NK-92 (cell line): ENCODE data around the gene UPK1A.

Experiments
- DNase-seq: peaks from one replicate; lab custom pipeline; 2025; ENCODE audit not compliant: unreplicated experiment; lab: John Stamatoyannopoulos, UW

The UPK1A gene

DNA sequence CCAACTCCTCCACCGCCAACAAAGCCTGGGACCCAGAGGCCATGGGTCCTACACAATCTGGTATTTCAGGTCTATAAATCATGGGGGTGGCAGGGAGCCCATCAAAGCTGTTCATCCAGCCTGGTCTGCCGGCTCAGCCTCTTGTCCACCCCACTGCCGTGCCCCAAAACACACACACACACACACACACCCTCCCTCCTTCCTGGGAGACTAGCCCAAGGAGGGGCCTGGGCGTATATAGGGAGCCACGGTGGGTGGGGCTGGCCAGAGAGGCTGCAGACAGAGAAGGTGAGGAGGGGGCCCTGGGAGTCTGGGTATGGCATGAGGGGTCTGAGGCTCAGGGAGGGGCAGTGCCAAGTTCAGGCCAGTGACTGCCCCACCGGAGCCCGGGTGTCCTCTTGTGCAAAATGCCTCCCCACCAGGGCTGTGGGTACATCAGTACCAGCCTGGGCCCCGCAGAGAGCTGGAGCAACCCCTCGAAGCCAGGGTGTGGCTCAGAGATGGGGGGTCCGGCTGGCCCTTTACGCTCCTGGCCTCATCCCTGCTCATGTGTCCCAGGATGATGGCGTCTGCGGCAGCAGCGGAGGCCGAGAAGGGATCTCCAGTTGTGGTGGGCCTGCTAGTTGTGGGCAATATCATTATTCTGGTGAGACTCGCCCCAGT, at the start of gene UPK1A:
Gene UPK1A (plus strand): TSS at position 267 of the 663 bp plus-strand sequence. CDS start 296 bp downstream, at position 563.
- DNase-seq = no peak

DNA sequence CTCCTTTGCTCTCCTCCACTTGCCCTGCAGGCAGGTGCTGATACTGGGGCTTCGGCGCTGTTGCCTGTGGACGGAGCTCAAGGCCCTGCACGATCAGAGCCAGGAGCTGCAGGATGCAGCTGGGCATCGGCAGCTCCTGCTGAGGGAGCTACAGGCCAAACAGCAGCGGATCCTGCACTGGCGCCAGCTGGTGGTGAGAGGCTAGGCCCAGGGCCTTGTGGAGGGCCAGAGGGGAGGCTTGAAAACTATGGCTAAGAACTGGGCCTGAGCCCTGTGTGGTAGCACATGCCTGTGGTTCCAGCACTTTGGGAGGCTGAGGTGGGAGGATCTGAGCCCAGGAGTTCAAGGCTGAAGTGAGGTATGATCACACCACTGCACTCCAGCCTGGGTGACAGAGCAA, 47.5 kb upstream of the UPK1A start:
- no peak for DNase-seq

DNA sequence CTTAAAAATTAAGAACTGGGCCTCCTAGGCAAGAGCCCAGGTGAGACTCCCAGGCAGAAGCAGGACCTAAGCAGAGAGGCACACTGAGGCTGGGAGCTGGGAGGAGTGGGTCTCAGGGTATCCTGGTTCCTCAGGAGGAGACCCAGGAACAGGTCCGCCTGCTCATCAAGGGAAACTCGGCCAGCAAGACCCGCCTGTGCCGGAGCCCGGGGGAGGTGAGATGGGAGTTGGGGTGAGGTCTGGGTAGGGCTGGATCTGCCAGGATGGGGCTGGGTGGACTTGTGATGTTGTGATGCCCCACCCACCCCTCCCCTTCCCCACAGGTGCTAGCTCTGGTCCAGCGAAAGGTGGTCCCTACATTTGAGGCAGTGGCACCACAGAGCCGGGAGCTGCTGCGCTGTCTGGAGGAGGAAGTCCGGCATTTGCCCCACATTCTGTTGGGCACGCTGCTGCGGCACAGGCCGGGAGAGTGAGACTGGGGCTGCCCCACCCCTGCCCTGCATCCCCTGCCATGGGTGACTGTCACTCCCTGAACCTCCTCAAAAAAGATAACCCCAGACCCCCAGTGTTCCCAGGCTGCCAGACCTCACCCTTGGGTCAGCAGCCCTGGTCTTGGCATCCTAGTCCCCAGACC, 46.9 kb upstream of the UPK1A start:
- no peak for DNase-seq

DNA sequence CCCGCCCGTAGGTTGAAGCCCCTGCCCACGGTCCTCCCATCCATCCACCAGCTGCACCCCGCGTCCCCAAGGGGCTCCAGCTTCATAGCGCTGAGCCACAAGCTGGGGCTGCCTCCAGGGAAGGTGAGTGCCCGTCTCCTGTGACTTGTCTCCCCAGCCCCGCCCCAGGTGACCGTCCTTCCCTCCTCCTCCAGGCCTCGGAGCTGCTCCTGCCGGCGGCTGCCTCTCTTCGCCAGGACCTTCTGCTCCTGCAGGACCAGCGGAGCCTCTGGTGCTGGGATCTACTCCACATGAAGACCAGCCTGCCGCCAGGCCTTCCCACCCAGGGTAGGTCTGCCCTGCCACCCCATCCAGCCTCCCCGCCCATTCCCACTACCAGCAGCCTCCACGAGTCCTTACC, 46.3 kb upstream of the UPK1A start:
- DNase-seq = no peak

DNA sequence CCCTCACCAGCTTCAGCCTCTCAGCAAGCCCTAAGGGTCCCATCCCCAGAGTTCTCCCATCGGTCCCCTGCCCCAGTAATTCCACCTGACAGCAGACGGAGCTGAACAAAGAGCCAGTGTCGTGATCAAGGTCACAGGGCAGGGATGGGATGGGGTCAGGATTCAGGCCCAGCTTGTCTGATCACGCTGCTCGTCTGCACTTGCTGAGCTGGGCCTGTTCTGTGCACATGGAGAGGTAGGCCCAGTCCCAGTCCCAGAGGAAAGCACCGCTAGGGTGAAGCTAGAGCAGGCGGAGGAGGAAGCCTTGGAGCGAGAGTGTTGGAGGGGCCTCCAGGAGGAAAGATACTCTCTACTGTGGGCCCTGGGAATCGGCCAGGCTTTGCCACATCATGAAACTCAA, 44.6 kb upstream of the UPK1A start:
- no peak for DNase-seq

DNA sequence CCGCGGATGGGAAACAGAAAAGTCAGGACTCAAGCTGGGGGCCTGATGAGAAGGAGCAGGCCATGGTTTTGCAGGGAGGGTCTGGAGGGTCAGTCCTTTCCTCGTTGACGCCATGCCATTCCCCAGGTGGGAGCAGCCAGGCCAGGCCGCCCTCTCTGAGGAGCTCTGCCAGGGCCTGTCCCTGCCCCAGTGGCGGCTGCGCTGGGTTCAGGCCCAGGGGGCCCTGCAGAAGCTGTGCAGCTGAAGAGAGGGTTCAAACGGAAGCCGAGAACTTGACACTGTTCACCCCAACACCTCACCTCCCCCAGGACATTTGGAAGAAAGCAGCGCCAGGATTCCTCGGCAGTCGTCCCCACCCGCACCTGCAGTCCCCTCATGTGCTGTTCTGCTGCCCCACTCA, 43.6 kb upstream of the UPK1A start:
- DNase-seq = no peak

DNA sequence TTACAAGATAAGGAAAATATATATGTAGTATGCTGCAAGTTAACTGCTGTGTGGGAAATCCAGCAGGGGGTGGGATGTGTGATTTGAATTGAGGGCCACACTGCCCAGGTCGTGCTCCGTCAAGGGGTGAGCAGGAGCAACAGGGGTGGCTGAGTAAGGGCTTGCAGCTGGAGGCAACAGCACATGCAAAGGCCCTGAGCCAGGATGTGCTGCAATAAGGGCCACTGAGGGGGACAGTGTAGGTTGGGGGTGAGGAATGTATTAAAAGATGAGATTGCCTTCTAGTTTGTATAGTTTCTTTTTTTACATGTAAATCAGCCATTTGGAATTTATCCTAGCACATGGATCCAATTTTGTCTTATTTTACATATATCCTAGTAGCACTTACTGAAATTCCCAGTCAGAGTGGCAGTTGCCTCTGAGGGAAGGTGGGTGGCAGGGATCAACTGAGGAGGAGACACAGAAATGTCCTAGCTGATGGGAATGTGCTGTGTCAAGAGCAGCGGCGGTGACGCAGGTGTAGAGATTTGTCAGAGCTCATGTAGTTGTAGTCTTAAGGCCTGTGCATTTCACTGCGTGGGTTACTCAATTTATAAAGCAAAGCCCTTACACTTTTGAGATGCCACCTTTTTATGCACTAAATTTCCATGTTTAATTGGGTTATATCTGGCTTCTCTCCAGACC, 42.8 kb upstream of the UPK1A start:
- no peak for DNase-seq

DNA sequence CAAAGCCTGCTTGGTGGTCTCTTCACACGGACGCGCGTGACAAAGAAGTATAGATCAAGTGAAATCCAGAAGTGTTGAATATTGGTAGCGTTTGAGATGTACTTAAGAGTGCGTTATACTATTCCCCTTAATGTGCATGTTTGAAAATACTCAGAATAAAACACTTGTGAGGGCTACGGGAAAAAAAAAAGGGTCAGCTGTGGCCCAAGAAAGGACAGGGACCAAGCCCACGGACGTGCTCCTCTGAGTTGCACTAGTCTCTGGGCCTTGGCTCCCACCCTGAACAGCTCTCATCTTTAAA, 38.1 kb upstream of the UPK1A start:
- no peak for DNase-seq

DNA sequence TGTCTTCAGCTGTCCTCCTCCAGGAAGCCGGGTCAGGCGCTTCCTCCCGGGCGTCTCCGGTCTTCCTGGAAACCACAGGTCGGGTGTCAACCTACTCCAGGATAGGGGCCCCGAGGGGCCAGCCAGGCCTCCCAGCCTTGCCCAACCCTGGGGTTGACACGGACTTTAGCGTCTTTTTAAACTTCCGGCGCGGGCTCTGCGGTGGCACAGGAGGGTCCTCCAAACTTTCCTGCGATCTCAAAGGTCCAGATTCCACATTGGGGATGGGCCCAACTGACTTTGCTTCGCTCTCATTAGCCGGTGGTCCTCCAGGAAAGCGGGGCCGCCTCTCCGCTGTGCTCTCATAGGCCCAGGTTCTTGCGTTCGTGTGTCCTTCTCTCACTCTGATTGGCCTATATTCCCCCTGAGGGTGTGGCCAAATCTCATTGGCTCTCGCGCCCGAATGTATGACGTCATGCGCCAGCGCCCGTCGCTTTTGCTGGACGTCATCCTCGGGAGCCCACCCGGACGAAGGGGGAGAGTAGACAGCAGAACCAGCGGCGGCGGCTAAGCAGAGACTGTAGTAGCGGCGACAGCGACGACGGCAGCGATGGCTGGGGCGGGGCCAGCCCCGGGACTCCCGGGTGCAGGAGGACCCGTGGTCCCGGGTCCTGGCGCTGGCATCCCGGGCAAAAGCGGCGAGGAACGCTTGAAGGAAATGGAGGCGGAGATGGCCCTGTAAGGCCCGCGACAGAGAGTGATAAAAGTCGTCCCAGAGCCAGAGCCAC, 37.6 kb upstream of the UPK1A start, which contains the start of gene RBM42:
Gene RBM42 (plus strand): TSS at position 472 of the 767 bp plus-strand sequence. CDS start 118 bp downstream, at position 590.
- DNase-seq = peak; percentile 82

DNA sequence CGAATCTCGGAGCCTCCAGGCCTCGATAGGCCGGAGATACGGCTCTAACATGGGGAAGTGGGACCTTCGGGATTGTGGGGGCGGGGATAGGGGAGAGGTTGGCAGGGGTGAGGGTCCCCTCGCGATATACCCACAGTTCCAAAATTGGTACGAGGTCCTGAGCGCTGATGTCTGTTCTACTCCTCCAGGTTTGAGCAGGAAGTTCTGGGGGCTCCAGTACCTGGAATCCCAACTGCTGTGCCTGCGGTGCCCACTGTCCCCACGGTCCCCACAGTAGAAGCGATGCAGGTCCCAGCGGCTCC, 37.0 kb upstream of the UPK1A start:
- DNase-seq = no peak

DNA sequence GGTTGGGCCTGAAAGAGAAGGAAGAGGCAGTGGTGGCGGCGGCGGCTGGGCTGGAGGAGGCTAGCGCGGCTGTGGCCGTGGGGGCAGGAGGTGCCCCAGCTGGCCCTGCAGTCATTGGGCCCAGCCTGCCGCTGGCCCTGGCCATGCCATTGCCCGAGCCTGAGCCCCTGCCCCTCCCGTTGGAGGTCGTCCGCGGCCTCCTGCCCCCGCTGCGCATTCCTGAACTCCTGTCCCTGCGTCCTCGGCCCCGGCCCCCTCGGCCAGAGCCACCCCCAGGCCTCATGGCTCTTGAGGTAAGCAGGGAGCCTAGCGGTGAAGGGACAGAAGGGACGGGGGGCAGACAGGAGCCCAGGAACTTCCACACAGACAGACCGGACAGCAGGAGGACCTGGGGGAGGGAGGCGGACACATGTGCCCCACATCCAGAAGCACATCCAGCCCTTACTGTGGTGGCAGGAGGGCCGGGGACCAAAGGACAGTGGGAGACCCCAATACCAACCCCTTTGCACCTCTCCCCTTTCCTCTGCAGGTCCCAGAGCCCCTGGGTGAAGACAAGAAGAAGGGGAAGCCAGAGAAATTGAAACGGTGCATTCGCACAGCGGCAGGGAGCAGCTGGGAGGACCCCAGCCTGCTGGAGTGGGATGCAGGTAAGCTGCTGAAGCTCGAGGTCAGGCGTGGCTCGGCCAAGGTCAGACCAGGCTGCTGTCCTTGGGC, 32.4 kb upstream of the UPK1A start:
- DNase-seq = no peak

DNA sequence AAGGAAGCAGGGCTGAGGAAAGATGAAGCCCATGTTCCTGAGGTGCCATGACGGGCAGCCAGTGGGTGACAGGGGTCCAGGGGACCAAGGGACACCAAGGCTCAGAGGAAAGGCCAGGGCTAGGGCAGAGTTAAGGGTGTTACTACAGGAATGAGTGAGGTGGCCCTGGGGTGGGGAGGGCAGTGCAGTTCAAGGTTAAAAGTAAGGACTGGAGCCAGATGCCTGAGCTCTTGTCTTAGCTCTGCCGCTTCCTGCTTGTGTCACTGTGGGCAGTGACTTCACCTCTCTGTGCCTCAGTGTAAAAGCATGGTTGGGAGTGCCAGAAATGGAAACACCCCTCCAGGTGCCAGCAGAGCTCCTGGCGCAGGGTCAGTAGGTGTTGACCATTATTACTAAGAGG, 29.7 kb upstream of the UPK1A start:
- DNase-seq = no peak

DNA sequence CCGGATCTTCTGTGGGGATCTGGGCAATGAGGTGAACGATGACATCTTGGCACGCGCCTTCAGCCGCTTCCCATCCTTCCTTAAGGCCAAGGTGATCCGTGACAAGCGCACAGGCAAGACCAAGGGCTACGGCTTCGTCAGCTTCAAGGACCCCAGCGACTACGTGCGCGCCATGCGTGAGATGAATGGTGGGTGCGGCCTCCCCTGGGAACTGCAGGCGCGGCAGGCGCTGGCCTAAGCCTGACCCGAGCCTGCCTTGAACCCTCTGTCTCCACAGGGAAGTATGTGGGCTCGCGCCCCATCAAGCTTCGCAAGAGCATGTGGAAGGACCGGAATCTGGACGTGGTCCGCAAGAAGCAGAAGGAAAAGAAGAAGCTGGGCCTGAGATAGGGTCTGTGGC, 29.2 kb upstream of the UPK1A start:
- no peak for DNase-seq

DNA sequence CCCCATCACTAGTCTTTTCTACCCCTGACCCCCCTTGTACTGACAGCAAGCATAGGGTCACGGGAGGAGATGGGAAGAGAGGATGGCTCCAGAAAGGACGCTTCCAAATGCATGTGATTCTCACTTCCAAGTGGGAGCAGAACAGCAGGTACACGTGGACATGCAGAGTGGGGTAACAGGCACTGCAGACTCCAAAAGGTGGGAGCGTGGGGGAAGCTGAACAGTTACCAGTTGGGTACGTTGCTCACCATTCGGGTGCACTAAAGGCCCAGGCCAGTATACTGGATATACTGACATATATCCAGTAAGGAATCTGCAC, 27.0 kb upstream of the UPK1A start:
- DNase-seq = no peak

DNA sequence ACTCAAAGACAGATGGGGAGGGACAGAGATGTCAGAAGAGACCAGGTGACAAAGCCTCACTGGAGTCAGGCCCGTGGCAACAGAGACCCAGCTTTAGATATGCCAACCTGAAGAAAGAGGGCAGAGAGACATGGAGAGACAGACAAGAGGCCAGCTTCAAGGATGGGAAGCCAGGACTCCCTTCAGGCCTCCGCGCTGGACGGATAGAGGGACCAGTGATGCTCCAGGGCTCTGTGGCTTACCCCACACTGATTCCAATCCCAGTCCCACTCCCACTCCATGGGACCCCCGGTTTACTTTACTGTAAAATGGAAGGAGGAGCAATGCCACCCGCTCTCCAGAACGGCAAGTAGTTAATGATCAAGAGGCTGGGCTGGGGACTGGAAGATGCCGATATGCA, 26.5 kb upstream of the UPK1A start:
- DNase-seq = no peak

DNA sequence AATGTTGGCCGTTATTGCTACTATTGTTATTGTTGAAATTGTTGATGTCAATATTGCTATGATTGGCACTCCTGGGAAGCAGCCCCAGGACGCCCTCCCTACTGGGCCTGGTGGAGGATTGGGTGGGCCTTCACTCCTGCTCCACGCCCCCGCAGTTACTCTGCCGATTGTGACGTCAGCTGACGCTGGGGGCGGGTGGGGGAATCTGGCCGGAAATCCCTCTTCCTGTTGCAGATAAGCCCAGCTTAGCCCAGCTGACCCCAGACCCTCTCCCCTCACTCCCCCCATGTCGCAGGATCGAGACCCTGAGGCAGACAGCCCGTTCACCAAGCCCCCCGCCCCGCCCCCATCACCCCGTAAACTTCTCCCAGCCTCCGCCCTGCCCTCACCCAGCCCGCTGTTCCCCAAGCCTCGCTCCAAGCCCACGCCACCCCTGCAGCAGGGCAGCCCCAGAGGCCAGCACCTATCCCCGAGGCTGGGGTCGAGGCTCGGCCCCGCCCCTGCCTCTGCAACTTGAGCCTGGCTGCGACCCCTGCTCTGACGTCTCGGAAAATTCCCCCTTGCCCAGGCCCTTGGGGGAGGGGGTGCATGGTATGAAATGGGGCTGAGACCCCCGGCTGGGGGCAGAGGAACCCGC, 24.7 kb upstream of the UPK1A start, which contains the start of gene ETV2:
Gene ETV2 (plus strand): TSS at position 231 of the 637 bp plus-strand sequence. CDS start 716 bp downstream, outside the sequence.
- DNase-seq = no peak

DNA sequence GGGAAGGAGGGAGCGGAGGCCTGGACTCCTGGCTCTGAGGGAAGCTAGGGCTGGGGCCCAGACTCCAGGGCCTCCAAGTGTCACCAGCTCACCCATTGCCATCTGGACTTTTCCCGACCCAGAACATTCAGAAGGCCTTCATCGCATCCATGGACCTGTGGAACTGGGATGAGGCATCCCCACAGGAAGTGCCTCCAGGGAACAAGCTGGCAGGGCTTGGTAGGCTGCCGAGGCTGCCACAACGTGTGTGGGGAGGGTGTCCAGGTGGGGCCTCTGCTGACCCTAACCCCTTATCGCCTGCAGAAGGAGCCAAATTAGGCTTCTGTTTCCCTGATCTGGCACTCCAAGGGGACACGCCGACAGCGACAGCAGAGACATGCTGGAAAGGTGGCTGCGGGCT, 24.0 kb upstream of the UPK1A start:
- DNase-seq = no peak

DNA sequence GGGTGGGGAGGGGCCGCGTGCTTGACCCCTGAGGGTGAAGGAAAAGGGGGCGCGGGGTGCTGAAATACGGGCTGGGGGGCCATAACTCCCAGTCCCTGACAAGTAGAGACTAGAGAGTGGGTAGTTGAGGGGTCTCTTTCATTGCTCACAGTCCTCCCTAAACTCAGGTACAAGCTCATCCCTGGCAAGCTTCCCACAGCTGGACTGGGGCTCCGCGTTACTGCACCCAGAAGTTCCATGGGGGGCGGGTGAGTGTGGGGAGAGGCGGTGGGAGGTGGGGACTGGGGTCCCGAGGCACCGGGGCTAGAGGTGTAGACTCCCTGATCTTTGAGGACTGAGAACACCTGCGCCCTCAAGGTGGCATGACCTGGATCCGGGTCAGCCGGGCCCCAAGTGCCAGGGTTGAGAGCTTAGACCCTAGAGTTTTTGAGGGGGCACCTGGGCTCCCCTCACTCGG, 23.5 kb upstream of the UPK1A start:
- no peak for DNase-seq

DNA sequence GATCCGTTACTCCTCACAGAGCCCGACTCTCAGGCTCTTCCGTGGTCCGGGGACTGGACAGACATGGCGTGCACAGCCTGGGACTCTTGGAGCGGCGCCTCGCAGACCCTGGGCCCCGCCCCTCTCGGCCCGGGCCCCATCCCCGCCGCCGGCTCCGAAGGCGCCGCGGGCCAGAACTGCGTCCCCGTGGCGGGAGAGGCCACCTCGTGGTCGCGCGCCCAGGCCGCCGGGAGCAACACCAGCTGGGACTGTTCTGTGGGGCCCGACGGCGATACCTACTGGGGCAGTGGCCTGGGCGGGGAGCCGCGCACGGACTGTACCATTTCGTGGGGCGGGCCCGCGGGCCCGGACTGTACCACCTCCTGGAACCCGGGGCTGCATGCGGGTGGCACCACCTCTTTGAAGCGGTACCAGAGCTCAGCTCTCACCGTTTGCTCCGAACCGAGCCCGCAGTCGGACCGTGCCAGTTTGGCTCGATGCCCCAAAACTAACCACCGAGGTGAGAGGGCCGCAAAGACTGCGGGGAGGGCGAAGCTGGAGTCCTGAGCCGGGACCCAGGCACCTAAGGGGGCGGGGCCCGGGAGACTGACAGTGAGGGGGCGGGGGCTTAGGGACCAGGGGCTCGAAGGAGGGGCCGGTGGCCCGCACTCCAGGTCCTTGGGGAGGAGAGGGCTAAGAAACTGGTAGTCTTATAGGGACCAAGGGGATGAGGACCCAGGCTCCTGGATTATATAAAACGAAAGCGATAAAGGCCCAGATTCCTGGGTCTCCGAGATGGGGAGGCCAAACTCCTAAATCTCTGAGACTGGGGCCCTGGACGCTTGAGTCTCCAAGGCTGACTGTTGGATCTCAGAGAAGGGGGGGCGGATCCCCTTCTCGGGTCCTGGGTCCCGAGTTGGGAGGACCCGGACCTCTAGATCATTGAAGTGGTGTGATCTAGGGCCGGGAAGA, 22.8 kb upstream of the UPK1A start:
- no peak for DNase-seq
